NCI-H82 treated with DMSO at 0.1 percent for 48 hours (cell line): ENCODE results near the gene TMEM263.
"Not testable (repeated sequence)": the region's sequence is repeated elsewhere in the genome, so short reads cannot be mapped to it uniquely, and the experiment has no call there.

Experiments
- DNase-seq: peaks from one replicate; lab custom pipeline; 2025; ENCODE audit not compliant: unreplicated experiment; lab: John Stamatoyannopoulos, UW

Gene TMEM263

GRCh38 chr12:106955377-106956047, at the start of gene TMEM263:
Gene TMEM263, plus strand, starts transcription at chr12:106955907. Its CDS starts 11,210 bp downstream, at chr12:106967117.
- DNase-seq = peak; percentile 92

DNA sequence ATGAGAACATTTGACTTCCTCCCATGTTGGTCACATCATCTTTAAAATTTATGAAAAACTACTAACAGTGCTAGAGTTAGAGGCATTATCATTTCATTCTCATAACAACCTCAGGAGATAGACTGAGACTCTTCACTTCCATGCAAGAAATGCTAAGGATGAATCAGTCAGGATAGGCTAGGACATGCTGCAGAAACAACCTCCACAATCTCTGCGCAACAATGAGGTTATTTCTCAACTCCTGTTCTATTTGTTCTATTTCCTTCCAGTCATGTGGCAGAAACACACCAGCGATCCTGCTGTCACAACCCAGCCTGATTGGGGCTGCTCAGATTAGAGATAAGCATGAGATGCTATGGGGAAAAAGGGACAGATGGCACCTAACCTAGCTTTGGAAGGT, 49.0 kb upstream of the TMEM263 start:
- no peak for DNase-seq

DNA sequence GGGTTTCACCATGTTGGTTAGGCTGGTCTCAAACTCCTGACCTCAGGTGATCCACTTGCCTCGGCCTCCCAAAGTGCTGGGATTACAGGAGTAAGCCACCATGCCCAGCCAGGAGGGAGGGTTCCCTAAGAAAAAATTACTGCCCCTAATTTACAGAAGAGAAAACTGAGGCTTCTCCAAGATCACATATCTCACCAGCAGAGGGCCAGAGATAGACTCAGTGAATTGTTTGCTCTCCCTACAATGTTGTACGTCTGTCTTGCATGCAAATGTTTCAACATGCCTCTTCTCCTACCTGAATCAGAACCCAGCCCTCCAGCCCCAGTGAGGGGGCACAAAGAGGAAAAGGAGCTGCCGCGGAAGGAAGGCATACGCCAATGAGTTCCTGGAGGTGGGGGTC, 48.3 kb upstream of the TMEM263 start:
- DNase-seq = no peak

DNA sequence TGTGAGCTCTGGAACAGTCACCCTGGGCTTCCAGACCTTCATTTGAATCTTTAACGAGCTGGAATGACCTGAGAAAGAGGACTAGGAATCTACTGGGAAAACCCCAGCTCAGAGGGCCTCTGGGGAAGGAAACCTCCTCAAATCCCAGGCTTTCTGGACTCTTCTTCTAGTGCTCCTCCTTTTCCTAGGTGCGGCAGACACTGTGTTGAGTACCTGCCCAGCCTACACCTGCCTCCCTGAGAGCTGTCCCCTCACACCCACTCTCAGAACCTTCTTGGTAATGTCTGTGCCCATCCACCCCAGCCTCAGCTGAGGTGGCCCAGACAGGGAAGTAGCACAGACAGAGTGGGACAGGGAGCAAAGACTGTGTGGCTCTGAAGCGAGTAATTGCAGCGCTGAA, 47.9 kb upstream of the TMEM263 start:
- DNase-seq = no peak

DNA sequence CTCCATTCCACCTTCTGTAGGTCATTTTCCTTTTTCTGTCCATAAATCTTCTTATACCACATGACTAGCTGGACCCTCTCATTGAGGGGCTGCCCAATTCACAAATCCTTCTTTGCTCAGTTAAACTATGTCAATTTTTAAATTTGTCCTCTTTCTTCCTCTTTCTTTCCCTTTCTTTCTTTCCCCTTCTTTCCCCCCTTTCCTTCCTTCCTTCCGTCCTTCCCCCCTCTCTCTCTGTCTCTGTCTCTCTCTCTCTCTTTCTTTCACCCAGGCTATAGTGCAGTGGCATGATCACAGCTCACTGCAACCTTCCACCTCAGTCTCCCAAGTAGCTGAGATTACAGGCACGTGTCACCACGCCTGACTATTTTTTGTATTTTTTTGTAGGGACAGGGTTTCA, 47.1 kb upstream of the TMEM263 start:
- no peak for DNase-seq

DNA sequence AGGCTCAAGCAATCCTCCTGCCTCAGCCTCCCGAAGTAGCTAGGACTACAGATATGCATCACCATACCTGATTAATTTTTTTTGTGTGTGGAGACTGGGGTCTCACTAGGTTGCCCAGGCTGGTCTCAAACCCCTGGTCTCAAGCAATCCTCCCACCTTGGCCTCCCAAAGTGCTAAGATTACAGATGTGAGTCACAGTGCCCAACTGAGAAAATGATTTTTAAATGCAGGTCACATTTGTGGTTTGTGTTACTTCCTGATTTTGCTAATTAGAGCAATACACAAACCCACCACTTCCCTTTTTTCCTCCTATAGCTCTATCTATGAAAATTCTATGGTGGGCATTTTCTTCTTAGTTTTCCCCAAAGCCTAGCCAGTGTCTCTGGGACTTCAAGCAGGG, 45.5 kb upstream of the TMEM263 start:
- DNase-seq = no peak

- DNase-seq = no peak
Observed at GRCh38 chr12:106911581-106911980, 44.1 kb upstream of the TMEM263 start.

DNA sequence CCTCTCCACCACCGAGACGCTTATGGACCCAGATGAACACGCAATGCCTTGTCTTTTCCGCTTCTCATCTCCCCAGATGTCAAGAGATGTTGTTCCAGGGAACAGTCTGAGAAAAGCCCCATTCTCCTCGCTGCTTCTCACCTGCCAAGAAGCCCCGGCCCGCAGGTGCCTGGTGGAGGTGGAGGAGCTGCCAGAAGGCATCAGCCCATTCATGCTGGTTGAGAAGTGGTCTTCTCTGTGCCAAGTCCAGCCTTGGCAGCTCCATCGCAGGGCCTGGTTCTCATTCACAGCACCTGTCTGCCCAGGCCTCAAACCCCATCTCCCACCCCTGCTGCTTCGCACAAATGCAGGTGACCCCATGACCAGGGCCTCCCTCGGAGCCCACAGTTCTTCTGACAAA, 42.3 kb upstream of the TMEM263 start:
- DNase-seq = no peak

GRCh38 chr12:106914796-106915634, 40.7 kb upstream of the TMEM263 start:
- no peak for DNase-seq

- no peak for DNase-seq
Observed at GRCh38 chr12:106915635-106916026, 40.1 kb upstream of the TMEM263 start.

DNA sequence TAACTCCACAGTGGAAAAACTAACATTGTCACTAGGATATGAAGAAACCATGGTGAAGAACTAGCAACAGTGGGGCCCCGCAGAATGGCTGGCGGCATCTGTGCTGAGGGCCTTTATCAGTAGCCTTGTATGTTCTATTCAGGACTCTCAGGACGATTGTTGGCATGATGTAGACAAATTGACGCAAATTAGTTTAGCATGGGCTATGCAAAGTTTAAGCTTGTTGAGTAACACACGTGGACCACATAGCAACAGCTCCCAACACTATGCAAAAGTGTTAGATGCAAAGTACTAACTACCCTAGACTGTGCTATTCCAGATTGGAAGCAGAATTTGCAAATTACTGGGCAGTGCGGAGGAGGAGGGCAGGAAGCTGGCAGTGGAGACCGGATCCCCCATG, 38.2 kb upstream of the TMEM263 start:
- DNase-seq = no peak

- DNase-seq = peak; percentile 49
Observed at GRCh38 chr12:106918746-106919145, 37.0 kb upstream of the TMEM263 start.

DNA sequence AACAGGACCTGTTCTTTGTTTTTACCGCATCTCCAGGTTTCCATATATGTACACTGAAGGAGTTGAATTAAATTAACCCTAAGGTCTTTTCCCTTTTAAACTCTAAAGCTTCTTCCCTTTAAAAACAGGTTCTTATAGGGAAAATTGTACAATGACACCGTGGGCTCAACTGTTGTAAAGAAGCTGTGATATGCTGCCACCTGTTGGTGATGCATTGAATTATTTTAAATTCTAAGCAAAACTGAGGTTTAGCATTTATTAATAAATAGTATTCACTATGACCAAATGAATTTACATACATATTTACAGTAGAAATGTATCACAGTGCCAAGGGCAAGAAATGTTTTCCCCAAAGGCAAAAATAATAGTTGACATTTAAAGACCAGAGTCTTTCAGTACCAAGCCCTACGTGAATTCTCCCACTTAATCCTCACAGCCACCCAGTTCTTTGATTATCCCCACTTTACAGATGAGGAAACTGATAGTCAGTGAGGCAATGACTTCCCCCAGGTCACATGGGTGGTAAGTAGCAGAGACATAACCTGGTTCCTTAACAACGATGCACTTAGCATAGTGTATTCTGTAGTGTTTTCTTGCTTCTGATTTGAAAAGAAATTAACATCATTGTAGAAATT, 35.7 kb upstream of the TMEM263 start:
- DNase-seq = no peak

GRCh38 chr12:106921976-106922375, 33.7 kb upstream of the TMEM263 start:
- not testable (repeated sequence) for DNase-seq

- not testable (repeated sequence) for DNase-seq
Observed at GRCh38 chr12:106923594-106923993, 32.1 kb upstream of the TMEM263 start.

- DNase-seq = no peak
Observed at GRCh38 chr12:106924268-106924861, 31.3 kb upstream of the TMEM263 start.

DNA sequence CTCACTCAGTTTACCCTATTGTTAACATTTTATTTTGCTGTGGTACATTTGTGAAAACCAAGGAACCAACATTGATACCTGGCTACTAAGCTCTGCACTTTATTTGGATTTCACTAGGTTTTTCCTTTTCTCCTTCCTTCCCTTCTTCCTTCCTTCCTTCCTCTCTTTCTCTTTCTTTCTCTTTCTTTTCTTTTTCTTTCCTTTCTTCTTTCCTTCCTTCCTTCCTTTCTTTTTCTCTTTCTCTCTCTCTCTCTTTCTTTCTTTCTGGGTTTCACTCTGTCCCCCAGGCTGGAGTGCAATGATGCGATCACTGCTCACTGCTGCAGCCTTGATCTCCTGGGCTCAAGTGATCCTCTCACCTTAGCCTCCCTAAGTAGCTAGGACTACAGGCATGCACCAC, 29.1 kb upstream of the TMEM263 start:
- no peak for DNase-seq

DNA sequence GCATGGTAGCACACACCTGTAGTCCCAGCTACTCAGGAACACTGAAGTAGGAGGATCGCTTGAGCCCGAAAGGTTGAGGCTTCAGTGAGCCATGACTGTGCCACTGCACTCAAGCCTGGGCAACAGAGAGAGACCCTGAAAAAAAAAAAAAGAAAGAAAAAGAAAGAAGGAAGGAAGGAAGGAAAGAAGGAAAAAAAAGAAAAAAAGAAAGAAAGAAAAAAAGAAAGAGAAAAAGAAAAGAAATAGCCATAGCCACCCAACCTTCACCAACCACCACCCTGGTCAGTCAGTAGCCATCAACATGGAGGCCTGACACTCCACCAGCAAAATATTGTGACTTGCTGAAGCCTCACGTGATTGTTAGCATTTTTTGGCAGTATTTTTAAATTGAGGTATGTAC, 21.4 kb upstream of the TMEM263 start:
- no peak for DNase-seq

DNA sequence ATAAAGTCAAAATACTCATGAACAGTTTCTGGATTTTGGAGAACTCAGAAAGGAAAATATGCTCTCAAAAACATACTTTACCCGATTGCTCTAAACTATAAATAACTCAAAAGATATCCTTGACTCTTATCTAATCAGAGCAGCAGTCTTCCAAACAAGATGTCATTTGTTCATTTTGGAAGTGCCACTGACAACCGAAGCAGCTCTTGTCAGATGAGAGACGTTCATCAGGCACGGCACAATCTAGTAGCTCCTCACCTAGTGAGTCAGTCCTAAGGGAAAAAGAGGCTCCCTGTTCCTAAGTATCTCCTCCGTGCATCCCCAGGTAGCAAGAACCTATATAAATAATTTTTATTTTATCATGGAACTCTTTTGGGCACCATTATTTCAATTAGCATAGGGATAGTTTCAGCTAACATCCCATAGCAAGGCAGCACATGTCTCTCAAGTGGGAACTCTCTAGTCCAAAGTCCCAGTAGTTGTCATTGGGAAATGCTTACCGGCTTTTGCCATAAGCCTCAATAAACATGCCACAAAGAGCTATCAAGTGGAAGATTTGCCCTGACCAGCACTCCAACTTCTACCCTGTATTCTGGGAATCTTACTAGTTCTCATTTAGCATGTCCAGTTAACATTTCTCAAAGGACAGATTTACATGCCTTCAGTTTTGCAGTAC, 14.1 kb upstream of the TMEM263 start:
- no peak for DNase-seq

DNA sequence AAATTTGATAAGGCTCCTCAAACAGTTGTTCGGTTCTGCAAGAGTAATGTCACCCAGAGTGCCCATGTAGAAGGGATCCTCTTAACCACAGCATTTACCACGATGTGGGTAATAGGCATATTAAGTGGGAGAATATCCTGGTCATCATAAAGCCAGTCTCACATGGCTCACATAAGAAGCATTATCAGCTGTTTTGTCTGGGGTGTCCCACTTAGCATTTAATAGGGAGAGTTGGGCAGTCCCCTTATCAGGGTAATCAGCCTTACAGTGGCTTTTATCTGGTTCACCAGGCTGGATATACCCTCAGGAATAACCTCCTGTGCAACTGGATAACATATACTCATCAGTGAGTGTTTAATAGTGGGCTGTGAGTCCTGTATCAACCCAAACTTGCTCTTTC, 12.9 kb upstream of the TMEM263 start:
- DNase-seq = no peak

- DNase-seq = no peak
Observed at GRCh38 chr12:106945261-106945851, 10.4 kb upstream of the TMEM263 start.
